ENCODE results near the gene NUDT17. TPM values are rescaled to one million over a fixed set of nuclear protein-coding genes. Genes with fewer than 3 reads are reported as not detected.
"Not testable (repeated sequence)": the region's sequence is repeated elsewhere in the genome, so short reads cannot be mapped to it uniquely, and the experiment has no call there.

Gene NUDT17
- total and polyA plus RNA-seq, 2 experiments from 2014 or later = 9.5 to 12.0 TPM

DNA sequence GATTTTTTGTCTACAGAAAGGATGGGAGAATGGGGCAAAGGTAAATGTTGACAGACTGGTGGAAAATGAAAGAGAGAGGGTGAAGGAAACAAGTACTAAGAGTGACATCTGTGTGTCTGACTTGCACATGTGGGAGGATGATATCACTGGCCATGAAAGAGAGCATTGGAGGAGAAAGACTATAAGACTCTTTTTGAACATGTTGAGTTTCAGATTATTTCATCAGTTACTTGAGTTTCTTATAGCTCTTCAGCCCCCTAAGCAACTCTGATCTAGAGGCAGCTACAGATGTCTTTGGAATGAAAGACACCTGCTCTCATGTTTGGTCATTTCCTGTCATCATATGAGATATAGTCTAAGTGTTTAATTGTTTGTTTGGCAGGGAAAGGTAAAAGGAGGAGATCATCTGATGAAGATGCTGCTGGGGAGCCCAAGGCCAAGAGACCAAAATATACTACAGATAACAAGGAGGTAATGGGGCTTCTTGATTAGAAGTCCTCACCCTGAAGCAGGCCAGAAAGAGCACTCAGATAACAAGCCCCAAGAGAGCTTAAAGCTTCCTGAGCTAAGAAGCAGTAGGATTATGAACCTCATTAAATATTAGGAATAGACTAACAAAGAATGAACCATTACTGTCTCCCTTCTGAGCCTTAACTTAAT lies 16.9 kb upstream of the NUDT17 start:
- in situ Hi-C loops (cut with MboI) = no loop called here
- H3K27me3 ChIP-seq (replicated peaks; ENCODE audit: insufficient read depth) = no peaks in the 10 kb centered on the region
- H3K4me2 ChIP-seq (ENCODE audit: unreplicated experiment) = no peak overlapping the region
- H3K9me2 ChIP-seq (ENCODE audit: insufficient read depth) = no peaks in the 10 kb centered on the region
- H3K4me1 ChIP-seq (ENCODE audit: insufficient read depth) = peaks cover 14% of the 10 kb centered on the region
- TF ChIP-seq EZH2 (IDR thresholded peaks at IDR 0.05; ENCODE audit: insufficient read depth, poor library complexity, severe bottlenecking) (no peak), EZH2phosphoT487 (IDR thresholded peaks at IDR 0.05; ENCODE audit: insufficient read depth, low read depth) (no peak)
- no peaks in the 10 kb centered on the region for H4K20me1 ChIP-seq (ENCODE audit: insufficient read depth)
- peaks cover 52% of the 10 kb centered on the region for H3K79me2 ChIP-seq (ENCODE audit: insufficient read depth)
- H3K4me3 ChIP-seq = no peak overlapping the region
- no peak overlapping the region for H2AFZ ChIP-seq
- no peaks in the 10 kb centered on the region for H3K9me3 ChIP-seq (ENCODE audit: low read depth)
- no peak overlapping the region for H3K27ac ChIP-seq
- H3K9ac ChIP-seq = no peak overlapping the region
- H3F3A ChIP-seq (ENCODE audit: insufficient read depth) = peaks cover 8% of the 10 kb centered on the region; the same call in 1 of the 2 replicates
- DNase-seq = no peak
- H3K36me3 ChIP-seq (ENCODE audit: low read depth) = peaks cover 69% of the 10 kb centered on the region

DNA sequence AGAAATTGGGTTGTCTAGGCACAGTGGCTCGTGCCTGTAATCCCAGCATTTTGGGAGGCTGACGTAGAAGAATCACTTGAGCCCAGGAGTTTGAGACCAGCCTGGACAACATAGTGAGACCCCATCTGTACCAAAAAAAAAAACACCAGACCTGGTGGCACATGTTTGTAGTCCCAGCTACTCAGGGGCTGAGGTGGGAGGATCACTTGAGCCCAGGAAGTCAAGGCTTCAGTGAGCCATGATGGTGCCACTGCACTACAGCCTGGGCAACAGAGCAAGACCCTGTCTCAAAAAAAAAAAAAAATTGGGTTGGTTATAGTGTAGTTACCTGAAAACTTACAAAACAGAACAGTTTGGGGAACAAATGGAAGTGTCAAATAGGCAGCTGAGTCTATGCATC lies 14.6 kb upstream of the NUDT17 start:
- Histone ChIP-seq H3K36me3 (ENCODE audit: low read depth) (peaks cover 86% of the 10 kb centered on the region), H3K79me2 (ENCODE audit: insufficient read depth) (peaks cover 34% of the 10 kb centered on the region)
- H3K4me2 ChIP-seq (ENCODE audit: unreplicated experiment); H3K9me2 ChIP-seq (ENCODE audit: insufficient read depth); H2AFZ ChIP-seq; in situ Hi-C loops (cut with MboI); H3K27ac ChIP-seq; H3K4me1 ChIP-seq (ENCODE audit: insufficient read depth); H3K4me3 ChIP-seq; H3K9ac ChIP-seq; H3K9me3 ChIP-seq (ENCODE audit: low read depth); H3F3A ChIP-seq (ENCODE audit: insufficient read depth); H3K27me3 ChIP-seq (replicated peaks; ENCODE audit: insufficient read depth); H4K20me1 ChIP-seq (ENCODE audit: insufficient read depth); DNase-seq: not testable (repeated sequence)
- 100% methylated on average over 2 of the region's 2 CpGs for WGBS, 2 experiments (ENCODE audit: low coverage in 1 of 2, low lambda C conversion rate in 2 of 2, missing lambda C conversion rate in 2 of 2)

DNA sequence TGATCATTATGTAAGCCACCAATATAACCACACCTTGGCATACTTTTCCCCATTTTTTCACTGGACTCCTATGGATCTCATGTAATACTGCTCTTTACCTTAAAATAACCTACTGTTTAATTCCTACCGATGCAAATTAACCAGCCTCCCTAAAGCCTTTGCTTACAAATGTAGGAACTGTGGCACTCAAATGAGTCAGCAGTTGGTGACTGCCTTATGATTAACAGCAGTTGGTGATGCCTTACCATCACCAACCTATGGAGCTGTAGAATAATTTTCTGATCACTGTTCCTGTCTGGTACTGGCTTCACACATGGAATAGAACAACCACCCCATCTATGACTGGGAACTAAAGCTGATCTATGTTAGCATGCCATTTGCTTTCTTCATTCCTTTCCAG lies 7.8 kb upstream of the NUDT17 start:
- WGBS, 2 experiments (ENCODE audit: low coverage in 1 of 2, low lambda C conversion rate in 2 of 2, missing lambda C conversion rate in 2 of 2) = 100% methylated on average over 1 of the region's 1 CpG

DNA sequence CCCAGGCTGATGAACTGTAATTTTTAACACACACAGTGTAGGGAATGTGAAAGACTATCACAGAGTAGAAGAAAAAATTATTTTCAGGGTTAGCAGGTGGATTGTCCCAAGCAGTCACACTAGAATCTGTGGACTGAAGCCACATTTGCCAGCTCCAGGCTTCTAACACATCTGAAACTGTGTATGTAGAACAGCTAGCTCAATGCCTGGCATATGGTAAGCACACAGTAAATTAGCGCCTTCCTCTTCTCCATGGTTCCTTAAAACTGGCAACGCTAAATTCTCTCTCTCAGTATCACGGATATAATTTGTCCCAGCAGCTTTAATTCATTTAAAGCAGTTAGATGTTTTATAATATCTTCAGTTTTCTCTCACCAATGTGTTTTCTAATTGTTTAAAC lies 2.4 kb upstream of the NUDT17 start:
- Histone ChIP-seq H3K27me3 (replicated peaks; ENCODE audit: insufficient read depth) (no peaks in the 10 kb centered on the region), H3K9me2 (ENCODE audit: insufficient read depth) (no peaks in the 10 kb centered on the region), H3K9ac (no peak overlapping the region), H3K36me3 (ENCODE audit: low read depth) (peaks cover 43% of the 10 kb centered on the region), H3K4me1 (ENCODE audit: insufficient read depth) (no peaks in the 10 kb centered on the region), H3K9me3 (ENCODE audit: low read depth) (no peaks in the 10 kb centered on the region), H3F3A (ENCODE audit: insufficient read depth) (peaks cover 58% of the 10 kb centered on the region), H3K4me3 (no peak overlapping the region), H2AFZ (no peak overlapping the region), H3K27ac (no peak overlapping the region), H4K20me1 (ENCODE audit: insufficient read depth) (no peaks in the 10 kb centered on the region), H3K79me2 (ENCODE audit: insufficient read depth) (no peaks in the 10 kb centered on the region), H3K4me2 (ENCODE audit: unreplicated experiment) (no peak overlapping the region)
- 52 to 64% methylated on average over 3 of the region's 3 CpGs for WGBS, 2 experiments (ENCODE audit: low coverage in 1 of 2, low lambda C conversion rate in 2 of 2, missing lambda C conversion rate in 2 of 2)
- in situ Hi-C loops (cut with MboI) = no loop called here
- TF ChIP-seq EZH2 (IDR thresholded peaks at IDR 0.05; ENCODE audit: insufficient read depth, poor library complexity, severe bottlenecking) (no peak), EZH2phosphoT487 (IDR thresholded peaks at IDR 0.05; ENCODE audit: insufficient read depth, low read depth) (no peak)
- no peak for DNase-seq

More for the DNA sequence above, 7.8 kb upstream of the NUDT17 start:
- TF ChIP-seq EZH2 (IDR thresholded peaks at IDR 0.05; ENCODE audit: insufficient read depth, poor library complexity, severe bottlenecking) (no peak), EZH2phosphoT487 (IDR thresholded peaks at IDR 0.05; ENCODE audit: insufficient read depth, low read depth) (no peak)
- Histone ChIP-seq H3K9me2 (ENCODE audit: insufficient read depth) (no peaks in the 10 kb centered on the region), H2AFZ (no peak overlapping the region), H3K9ac (no peak overlapping the region), H4K20me1 (ENCODE audit: insufficient read depth) (no peaks in the 10 kb centered on the region), H3K4me1 (ENCODE audit: insufficient read depth) (no peaks in the 10 kb centered on the region), H3K4me2 (ENCODE audit: unreplicated experiment) (no peak overlapping the region), H3K4me3 (no peak overlapping the region), H3K27ac (no peak overlapping the region), H3K27me3 (replicated peaks; ENCODE audit: insufficient read depth) (no peaks in the 10 kb centered on the region), H3F3A (ENCODE audit: insufficient read depth) (peaks cover 35% of the 10 kb centered on the region), H3K9me3 (ENCODE audit: low read depth) (no peaks in the 10 kb centered on the region), H3K36me3 (ENCODE audit: low read depth) (peaks cover 92% of the 10 kb centered on the region), H3K79me2 (ENCODE audit: insufficient read depth) (no peaks in the 10 kb centered on the region)
- no peak for DNase-seq
- in situ Hi-C loops (cut with MboI) = no loop called here

- H3K9ac ChIP-seq = peak overlapping the region; percentile 80
- peaks cover 30% of the 10 kb centered on the region for H3K36me3 ChIP-seq (ENCODE audit: low read depth)
- in situ Hi-C loops (cut with MboI) = no loop called here
- peak overlapping the region; percentile 81 for H3K4me2 ChIP-seq (ENCODE audit: unreplicated experiment)
- TF ChIP-seq EZH2phosphoT487 (IDR thresholded peaks at IDR 0.05; ENCODE audit: insufficient read depth, low read depth) (no peak), EZH2 (IDR thresholded peaks at IDR 0.05; ENCODE audit: insufficient read depth, poor library complexity, severe bottlenecking) (no peak)
- no peaks in the 10 kb centered on the region for H3K9me3 ChIP-seq (ENCODE audit: low read depth)
- H3K27me3 ChIP-seq (replicated peaks; ENCODE audit: insufficient read depth) = no peaks in the 10 kb centered on the region
- 18 to 20% methylated on average over 4 of the region's 4 CpGs for WGBS, 2 experiments (ENCODE audit: low coverage in 1 of 2, low lambda C conversion rate in 2 of 2, missing lambda C conversion rate in 2 of 2)
- peaks cover 59% of the 10 kb centered on the region for H3F3A ChIP-seq (ENCODE audit: insufficient read depth)
- no peak overlapping the region; the same call in 1 of the 2 replicates for H3K27ac ChIP-seq
- peaks cover 12% of the 10 kb centered on the region for H3K4me1 ChIP-seq (ENCODE audit: insufficient read depth)
- no peaks in the 10 kb centered on the region for H3K79me2 ChIP-seq (ENCODE audit: insufficient read depth)
- DNase-seq = no peak
- peak overlapping the region; percentile 72 for H2AFZ ChIP-seq
- no peaks in the 10 kb centered on the region for H3K9me2 ChIP-seq (ENCODE audit: insufficient read depth)
- no peaks in the 10 kb centered on the region for H4K20me1 ChIP-seq (ENCODE audit: insufficient read depth)
- peak overlapping the region; percentile 74 for H3K4me3 ChIP-seq
Measured at GRCh38 chr1:145845144-145845513, 301 bp upstream of the NUDT17 start.
